ENCODE measurements around the gene ADAM33. TPM values are rescaled to one million over a fixed set of nuclear protein-coding genes. Genes with fewer than 3 reads are reported as not detected.

ADAM33 gene
- total RNA-seq, 1 experiment from 2014 or later = not detected

DNA sequence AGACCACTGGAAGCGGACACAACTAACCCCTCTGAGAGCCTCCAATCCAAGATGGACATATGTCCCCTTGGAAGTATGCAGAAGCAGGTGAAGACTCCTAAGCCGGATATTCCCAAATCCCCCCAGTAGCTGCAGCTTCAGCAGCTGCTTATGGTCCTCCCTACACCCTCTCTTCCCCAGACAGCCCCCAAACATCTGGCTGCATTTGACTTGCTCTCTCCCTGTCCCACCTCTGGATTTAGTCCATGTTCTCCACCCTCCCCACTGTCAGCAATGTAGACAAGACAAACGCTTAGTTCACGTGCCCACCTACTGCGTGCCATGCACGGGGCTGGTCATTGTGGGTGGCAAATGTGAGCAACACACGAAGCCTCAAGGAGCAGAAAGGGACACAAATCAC, 4.6 kb upstream of the ADAM33 start:
- TF ChIP-seq CTCF (conservative IDR thresholded peaks at IDR 0.05; ENCODE audit: low read depth, low read length) (no peak), EZH2 (IDR thresholded peaks at IDR 0.05; ENCODE audit: borderline replicate concordance, low read depth, low read length, poor library complexity, severe bottlenecking) (no peak)
- ChIA-PET POLR2A (ENCODE audit: low non-redundant PET) (no interaction called here), CTCF (no interaction called here)
- no peak for DNase-seq (ENCODE audit: low spot score)
- H3K4me1 ChIP-seq (ENCODE audit: insufficient read depth, low read length, poor library complexity, severe bottlenecking) = peaks cover 4% of the 10 kb centered on the region
- BruUV-seq (replicated peaks) = no TSS peak
- no peaks in the 10 kb centered on the region for H3K36me3 ChIP-seq (ENCODE audit: insufficient read depth, low read length, poor library complexity, severe bottlenecking)
- intact Hi-C loops (cut with micrococcal nuclease; ENCODE audit: unreplicated experiment) = no loop called here
- no peak overlapping the region for H3K4me3 ChIP-seq (ENCODE audit: low read depth, low read length, poor library complexity, severe bottlenecking)
- H3K27me3 ChIP-seq (replicated peaks; ENCODE audit: insufficient read depth, low read depth, low read length, poor library complexity) = no peaks in the 10 kb centered on the region
- H3K27ac ChIP-seq (ENCODE audit: low read depth, low read length, poor library complexity, severe bottlenecking) = no peak overlapping the region
- H3K9me3 ChIP-seq (ENCODE audit: low read depth, low read length, poor library complexity, severe bottlenecking) = no peaks in the 10 kb centered on the region

DNA sequence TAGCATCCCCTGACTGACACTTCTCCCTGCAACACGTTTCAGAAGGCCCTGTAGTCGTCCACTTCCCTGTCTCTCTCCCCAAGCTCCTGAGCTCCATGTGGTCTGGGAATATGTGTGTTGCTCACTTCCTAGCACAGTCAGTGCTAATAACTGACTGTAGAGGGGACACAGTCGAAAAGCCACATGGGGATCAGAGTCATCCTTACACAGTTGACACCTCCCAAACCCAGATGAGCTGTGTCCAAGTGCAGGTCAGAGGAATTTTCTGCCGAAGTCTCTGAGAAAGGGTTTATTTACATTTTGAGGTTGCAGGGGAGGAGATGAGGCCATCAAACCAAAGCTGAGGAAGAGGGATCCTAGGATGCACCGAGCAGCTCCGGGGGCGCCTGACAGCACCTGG, 3.5 kb upstream of the ADAM33 start:
- H3K27ac ChIP-seq (ENCODE audit: low read depth, low read length, poor library complexity, severe bottlenecking) = no peak overlapping the region
- H3K9me3 ChIP-seq (ENCODE audit: low read depth, low read length, poor library complexity, severe bottlenecking) = no peaks in the 10 kb centered on the region
- intact Hi-C loops (cut with micrococcal nuclease; ENCODE audit: unreplicated experiment) = no loop called here
- H3K27me3 ChIP-seq (replicated peaks; ENCODE audit: insufficient read depth, low read depth, low read length, poor library complexity) = no peaks in the 10 kb centered on the region
- ChIA-PET CTCF (no interaction called here), POLR2A (ENCODE audit: low non-redundant PET) (no interaction called here)
- no TSS peak for BruUV-seq (replicated peaks)
- H3K4me1 ChIP-seq (ENCODE audit: insufficient read depth, low read length, poor library complexity, severe bottlenecking) = peaks cover 4% of the 10 kb centered on the region
- TF ChIP-seq EZH2 (IDR thresholded peaks at IDR 0.05; ENCODE audit: borderline replicate concordance, low read depth, low read length, poor library complexity, severe bottlenecking) = no peak
- no peak for TF ChIP-seq CTCF (conservative IDR thresholded peaks at IDR 0.05; ENCODE audit: low read depth, low read length)
- no peaks in the 10 kb centered on the region for H3K36me3 ChIP-seq (ENCODE audit: insufficient read depth, low read length, poor library complexity, severe bottlenecking)
- DNase-seq (ENCODE audit: low spot score) = no peak
- H3K4me3 ChIP-seq (ENCODE audit: low read depth, low read length, poor library complexity, severe bottlenecking) = no peak overlapping the region

DNA sequence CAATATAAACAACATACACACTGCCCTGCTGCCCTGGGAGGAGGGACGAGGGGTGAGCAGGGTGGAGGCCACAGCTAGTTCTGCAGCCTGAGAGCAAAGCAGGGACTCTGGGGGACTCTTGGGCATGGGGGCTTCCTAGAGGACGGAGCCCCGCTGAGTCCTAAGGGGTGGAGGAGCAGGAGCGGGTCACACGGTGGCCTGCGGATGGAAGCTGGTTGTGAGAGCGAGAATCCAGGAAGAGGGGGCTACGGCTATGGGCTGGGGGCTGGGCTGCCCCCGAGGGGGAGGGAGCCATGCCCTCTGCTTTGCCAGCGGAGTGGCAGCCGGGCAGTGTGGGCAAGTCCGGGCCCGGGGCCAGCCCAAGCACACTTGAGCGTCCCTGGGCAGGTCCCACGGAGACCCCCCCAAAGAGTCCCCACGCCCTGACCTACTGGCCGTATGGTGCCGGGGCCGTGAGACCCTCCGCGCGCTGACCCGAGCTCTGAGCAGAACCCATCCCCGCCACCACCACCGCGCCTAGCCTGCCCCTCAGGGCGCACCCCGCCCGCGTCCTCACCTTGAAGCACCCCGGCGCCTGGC, 369 bp downstream of the ADAM33 start:
- POLR2A ChIA-PET (ENCODE audit: low non-redundant PET) = no interaction called here
- Histone ChIP-seq H3K9me3 (ENCODE audit: low read depth, low read length, poor library complexity, severe bottlenecking) (no peaks in the 10 kb centered on the region), H3K27ac (ENCODE audit: low read depth, low read length, poor library complexity, severe bottlenecking) (no peak overlapping the region), H3K27me3 (replicated peaks; ENCODE audit: insufficient read depth, low read depth, low read length, poor library complexity) (peaks cover under 1% of the 10 kb centered on the region), H3K36me3 (ENCODE audit: insufficient read depth, low read length, poor library complexity, severe bottlenecking) (no peaks in the 10 kb centered on the region), H3K4me3 (ENCODE audit: low read depth, low read length, poor library complexity, severe bottlenecking) (no peak overlapping the region), H3K4me1 (ENCODE audit: insufficient read depth, low read length, poor library complexity, severe bottlenecking) (peaks cover 4% of the 10 kb centered on the region)
- intact Hi-C loops (cut with micrococcal nuclease; ENCODE audit: unreplicated experiment) = no loop called here
- CTCF ChIA-PET = no interaction called here
- TF ChIP-seq EZH2 (IDR thresholded peaks at IDR 0.05; ENCODE audit: borderline replicate concordance, low read depth, low read length, poor library complexity, severe bottlenecking) (no peak), CTCF (conservative IDR thresholded peaks at IDR 0.05; ENCODE audit: low read depth, low read length) (no peak)
- BruUV-seq (replicated peaks) = no TSS peak
- DNase-seq (ENCODE audit: low spot score) = no peak

Measured in A673 (cell line).